GM08714 (cell line): ENCODE results near the gene BRIX1.
"Not testable (repeated sequence)": the region's sequence is repeated elsewhere in the genome, so short reads cannot be mapped to it uniquely, and the experiment has no call there.

ENCODE experiments used
- H3K4me3 ChIP-seq: fragments of 200-500 bp; sonication (Bioruptor generic); 2 replicates; pipeline ENCODE4 v1.5.1; 2014; ENCODE audit warnings: mild to moderate bottlenecking, low read length, inconsistent platforms
- ZNF274 ChIP-seq: IDR thresholded peaks from 2 replicates; pipeline ENCODE4 v1.6.1; 2012; ENCODE audit warnings: mild to moderate bottlenecking, low read depth, low read length

The BRIX1 gene

DNA sequence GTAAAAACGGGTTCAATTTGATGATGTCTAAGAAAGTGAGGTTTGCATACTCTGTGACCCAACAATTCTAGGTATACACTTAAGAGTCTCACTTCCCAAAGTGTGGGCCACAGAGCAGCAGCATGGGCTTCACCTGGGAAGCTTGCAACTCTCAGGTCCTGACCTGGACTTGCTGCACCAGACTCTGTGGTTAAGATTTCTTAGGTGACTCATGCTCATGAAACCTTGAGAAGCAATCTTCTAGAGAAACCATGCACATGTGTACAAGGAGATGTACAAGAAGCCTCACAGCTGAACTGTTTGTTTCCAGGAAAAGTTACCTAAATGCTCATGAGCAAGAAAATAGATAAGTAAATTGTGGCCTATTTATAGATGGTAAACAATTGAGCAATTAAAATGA, 43.8 kb downstream of the BRIX1 start:
- no peak for TF ChIP-seq ZNF274
- no peak overlapping the region for H3K4me3 ChIP-seq

DNA sequence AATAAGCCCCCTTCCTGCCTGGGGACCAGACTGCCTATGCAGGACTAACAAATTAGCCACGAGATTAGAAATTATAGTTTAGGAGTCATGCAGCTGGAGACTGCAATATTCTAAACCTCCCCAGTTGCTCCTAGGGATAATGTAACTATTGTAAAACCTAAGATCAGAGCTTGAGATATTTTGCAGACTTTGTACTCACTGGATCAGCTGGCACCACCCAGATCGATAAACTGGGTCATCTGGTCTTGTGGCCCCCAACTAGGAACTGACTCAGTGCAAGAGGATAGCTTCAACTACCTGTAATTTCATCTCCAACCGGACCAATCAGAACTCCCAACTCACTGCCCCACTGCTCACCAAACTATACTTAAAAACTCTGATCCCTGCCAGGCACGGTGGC, 52.0 kb downstream of the BRIX1 start:
- no peak for TF ChIP-seq ZNF274
- no peak overlapping the region for H3K4me3 ChIP-seq

DNA sequence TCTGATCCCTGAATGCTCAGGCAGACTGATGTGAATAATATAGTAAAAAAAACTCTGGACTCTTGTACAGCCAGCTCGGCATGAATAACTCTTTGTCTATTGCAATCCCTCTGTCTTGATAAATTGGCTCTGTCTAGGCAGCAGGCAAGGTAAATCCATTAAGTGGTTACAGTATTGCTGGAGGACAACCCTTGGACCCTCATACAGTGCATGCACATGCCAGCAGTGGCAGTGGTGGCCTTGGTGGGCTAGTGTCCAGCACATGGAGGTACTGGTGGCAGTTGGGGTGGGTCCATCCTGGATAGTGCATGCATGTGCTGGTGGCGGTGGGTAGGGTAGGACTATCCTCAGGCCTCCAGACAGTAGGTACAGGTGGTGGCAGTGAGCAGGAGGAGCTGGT, 52.7 kb downstream of the BRIX1 start:
- no peak for TF ChIP-seq ZNF274
- no peak overlapping the region for H3K4me3 ChIP-seq

DNA sequence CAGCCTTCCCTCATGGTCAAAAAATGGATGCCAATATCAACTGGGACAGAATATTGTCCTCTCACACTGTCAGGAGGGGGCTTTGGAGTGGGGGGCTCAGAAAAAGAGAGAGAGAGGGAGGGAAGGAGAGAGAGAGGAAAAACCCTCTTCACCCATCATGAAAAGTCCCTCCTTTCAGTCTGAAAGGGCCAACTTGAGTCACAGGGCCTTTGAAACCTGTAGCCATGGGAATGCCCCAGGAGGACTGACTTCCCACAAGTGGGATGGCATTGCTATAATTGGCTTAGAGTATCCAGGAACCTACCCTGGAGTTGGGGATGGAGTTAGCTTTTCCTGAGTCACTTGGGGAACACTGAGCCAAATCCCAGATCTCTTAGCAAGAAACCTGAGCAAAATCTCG, 55.0 kb downstream of the BRIX1 start:
- no peak for TF ChIP-seq ZNF274
- no peak overlapping the region for H3K4me3 ChIP-seq

DNA sequence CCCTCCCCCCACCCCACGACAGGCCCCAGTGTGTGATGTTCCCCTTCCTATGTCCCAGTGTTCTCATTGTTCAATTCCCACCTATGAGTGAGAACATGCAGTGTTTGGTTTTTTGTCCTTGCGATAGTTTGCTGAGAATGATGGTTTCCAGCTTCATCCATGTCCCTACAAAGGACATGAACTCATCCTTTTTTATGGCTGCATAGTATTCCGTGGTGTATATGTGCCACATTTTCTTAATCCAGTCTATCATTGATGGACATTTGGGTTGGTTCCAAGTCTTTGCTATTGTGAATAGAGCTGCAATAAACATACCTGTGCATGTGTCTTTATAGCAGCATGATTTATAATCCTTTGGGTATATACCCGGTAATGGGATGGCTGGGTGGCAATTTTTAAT, 56.1 kb downstream of the BRIX1 start:
- H3K4me3 ChIP-seq = not testable (repeated sequence)
